ENCODE measurements around the gene PPP1R11.
A peak's percentile ranks its signal among the peaks of the same experiment; 100 is the strongest.

PPP1R11 gene

DNA sequence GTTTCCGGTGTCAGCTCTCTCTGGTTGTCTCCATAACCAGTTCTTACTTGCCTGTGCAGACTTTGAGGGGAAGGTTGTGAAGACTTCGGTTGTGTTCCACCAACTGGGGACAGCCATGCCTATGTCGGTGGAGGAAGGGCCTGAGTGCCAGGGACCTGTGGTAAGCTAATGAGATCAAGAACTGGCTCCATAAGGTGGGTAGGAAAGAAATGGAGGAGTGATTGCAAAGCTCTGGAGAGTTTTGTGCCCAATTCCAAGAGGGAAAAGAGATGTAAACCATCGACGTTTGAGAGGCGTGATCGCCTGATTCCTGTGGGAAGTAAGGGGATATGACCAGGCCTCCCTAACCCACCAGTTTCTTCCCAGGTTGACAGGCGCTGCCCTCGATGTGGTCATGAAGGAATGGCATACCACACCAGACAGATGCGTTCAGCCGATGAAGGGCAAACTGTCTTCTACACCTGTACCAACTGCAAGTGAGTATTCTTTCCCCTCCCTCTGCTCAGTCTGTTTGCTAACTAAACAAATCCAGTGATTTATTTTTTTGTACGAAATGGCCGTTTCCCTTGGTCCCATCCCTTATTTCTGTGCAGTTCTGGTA is 5.0 kb upstream of the PPP1R11 start:
- DNase-seq (ENCODE audit: low read depth), result no peak

DNA sequence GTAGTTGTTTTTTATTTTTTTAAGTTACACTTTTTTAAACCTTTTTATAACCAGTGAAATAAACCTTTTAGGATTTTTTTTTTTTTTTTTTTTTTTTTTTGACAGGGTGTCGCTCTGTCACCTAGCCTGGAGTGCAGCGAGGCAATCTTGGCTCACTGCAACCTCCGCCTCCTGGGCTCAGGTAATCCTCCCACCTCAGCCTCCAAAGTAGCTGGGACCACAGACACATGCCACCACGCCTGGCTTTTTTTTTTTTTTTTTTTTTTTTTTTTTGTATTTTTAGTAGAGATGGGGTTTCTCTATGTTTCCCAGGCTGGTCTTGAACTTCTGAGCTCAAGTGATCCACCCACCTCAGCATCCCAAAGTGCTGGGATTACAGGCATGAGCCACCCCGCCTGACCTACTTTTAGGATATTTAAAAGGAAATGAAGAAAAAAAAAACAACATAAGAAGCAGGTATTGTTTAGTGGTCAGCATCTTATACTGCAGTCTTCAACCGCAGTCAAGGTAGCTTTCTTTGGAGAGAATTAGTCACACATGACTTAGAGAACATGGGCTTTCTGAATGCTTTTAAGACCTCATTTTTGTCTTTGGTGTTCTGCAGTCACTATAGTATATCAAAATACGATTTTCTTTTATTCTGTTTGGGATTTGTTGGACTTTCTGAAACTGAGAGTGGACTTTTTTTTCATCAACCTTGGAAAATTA is 4.4 kb upstream of the PPP1R11 start:
- no peak for DNase-seq (ENCODE audit: low read depth)

- no peak for DNase-seq (ENCODE audit: low read depth)
These were observed 3.7 kb upstream of the PPP1R11 start for GRCh38 chr6:30063315-30063714.

GRCh38 chr6:30066082-30066481 is 916 bp upstream of the PPP1R11 start:
- DNase-seq (ENCODE audit: low read depth), result no peak

GRCh38 chr6:30067460-30068139 is 602 bp downstream of the PPP1R11 start:
- DNase-seq (ENCODE audit: low read depth), result no peak

- DNase-seq (ENCODE audit: low read depth), result no peak
These were observed 4.3 kb downstream of the PPP1R11 start for GRCh38 chr6:30071081-30071818.

GRCh38 chr6:30071858-30072257 is 4.9 kb downstream of the PPP1R11 start:
- no peak for DNase-seq (ENCODE audit: low read depth)

DNA sequence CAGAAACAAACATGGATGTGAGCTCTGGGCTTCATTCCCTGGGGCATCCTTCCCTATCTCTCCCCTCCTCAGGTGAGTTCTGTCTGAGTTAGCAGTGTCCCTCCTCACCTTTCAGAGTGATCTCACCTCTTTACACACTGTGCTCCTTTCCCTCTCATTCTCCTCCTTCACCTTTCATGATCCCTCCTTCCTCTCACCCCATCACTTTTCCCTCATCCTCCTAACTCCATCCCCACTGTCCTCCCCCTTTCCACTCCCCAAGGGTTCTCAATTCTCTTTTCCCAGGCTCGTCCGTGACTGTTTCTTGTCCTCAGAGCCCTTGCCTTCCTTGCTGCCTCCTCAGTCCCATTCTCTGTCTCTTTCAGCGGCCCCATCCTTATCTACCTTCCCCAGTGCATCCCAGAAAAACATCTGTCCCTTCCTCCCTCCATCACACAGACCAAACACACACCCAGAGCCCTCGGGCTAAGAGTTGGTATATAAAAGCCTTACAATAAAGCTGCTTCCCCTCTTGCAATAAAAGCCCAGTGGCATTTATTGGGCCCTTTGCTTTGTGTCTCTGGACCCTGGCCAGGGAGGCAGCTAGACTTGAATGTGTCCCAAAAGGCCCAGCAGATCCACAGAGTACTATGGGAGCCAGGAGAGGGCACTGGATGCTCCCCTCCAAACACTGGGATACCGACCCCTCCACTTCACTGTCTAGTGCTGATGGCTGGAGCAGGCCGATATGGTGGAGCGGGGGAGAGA is 6.7 kb downstream of the PPP1R11 start:
- DNase-seq (ENCODE audit: low read depth), result no peak

DNA sequence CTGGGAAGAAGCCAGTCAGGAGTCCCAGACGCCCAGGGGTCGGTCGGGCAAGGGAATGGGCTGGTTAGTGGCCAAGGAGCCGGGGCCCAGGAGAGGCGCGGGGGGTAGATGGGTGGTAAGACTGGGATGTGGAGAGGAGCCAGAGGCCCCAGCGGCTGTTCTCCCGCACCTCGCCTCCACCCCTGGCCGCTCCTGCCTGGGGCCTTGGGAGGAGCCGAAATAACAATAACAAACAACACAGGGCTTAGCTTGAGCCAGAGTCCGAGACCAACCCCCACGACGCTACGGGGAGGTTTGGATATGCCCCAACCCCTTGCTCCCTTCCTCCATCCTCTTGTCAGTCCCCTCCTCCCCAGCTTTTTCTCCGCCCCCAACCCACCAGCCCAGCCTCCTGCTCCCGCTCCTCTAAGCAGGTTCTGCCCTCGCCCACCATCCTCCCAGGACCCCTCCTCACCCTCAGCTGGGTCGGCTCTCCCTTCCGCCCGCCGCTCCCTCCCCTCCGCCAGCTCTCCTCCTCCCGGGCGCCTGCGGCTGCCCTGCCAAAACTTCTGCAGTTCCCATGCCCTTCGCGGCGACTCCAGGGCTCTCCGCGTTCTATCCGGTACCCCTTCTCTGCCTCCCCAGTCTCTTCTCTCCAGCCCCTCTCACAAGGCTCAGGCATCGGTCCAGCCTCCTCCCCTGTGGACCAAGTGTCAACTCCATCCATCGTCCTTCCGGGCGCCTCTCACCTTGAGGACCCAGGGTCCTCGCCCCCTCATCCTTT is 7.5 kb downstream of the PPP1R11 start:
- DNase-seq (ENCODE audit: low read depth), result no peak

- no peak for DNase-seq (ENCODE audit: low read depth)
These were observed 8.2 kb downstream of the PPP1R11 start, which contains the start of gene RNF39 for GRCh38 chr6:30075094-30075789. Gene RNF39, minus strand, starts transcription at chr6:30075769. Its CDS starts 184 bp downstream, at chr6:30075585.

GRCh38 chr6:30075790-30076732 is 9.1 kb downstream of the PPP1R11 start:
- no peak for DNase-seq (ENCODE audit: low read depth)

DNA sequence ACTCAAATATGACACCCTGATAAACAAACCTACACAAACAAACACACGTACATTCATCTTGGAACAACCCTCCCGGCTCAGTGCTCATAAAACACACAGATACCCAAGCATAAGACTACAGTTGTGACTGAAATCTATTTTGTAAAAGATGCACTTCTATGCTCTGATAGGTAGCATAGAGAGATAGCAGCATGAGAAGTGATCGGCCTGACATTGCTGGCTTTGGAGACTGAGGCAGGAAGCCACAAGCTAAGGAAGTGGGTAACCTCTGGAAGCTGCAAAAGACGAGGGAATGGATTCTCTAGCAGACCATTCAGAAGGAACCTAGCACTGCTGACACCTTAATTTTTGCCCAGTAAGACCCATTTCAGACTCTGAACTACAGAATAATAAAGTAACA is 10.2 kb downstream of the PPP1R11 start:
- DNase-seq (ENCODE audit: low read depth), result no peak

DNA sequence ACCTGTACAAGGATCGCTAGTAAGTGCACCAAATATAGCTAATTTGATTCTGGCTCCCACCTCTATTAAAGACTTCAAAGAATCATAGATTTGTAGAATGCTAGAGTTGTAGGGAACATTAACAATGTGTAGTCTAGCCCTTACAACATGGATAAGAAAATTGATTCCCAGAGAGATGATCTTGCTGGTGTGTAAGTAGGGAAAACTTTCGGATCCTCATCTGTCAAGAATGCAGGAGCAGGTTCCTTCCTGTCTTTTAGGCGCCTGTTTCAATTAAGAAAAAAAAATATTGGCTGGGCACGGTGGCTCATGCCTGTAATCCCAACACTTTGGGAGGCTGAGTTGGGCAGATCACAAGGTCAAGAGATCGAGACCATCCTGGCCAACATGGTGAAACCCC is 20.9 kb downstream of the PPP1R11 start:
- no peak for DNase-seq (ENCODE audit: low read depth)

DNA sequence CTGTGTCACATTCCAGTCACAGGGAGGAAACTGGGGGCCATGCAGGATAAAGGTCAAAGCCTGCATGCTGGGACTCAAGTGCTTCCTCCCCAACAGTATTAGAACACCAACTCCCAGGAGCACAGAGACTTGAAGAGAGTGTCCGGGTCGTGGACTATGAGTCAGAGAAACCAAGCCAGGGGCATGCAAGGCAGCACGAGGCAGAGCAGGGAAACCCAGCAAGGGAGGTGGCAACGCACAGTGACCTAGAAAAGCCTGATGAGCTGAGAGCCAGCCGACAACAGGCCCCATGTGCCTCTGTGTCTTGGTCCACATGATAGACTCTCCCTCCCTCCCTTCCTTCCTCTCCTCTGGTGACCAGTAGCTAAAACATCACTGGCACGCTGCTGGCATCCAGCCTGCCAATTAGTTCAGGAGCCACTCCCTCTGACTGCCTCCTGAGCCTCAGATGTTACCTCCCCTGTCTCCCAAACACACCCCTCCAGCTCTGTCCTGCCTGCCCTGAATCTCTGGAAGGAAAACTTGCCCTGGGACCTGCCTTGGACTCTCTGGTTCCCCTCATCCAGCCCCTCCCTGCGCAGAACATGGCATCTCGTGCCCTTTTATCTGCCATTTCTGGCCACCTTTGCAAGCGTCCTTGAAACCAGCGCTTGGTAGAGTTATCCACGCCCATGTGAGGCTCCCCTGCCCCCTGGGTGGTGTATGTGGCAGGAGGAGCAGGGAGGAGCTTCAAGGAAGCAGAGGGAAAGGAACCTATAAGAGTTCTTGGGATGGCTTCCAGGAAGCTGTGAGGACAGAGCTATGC is 24.8 kb downstream of the PPP1R11 start:
- peak; percentile 78 for DNase-seq (ENCODE audit: low read depth)

GRCh38 chr6:30092852-30093543 is 26.0 kb downstream of the PPP1R11 start:
- DNase-seq (ENCODE audit: low read depth), result no peak

GRCh38 chr6:30093951-30094661 is 27.1 kb downstream of the PPP1R11 start:
- DNase-seq (ENCODE audit: low read depth), result no peak

GRCh38 chr6:30096829-30097228 is 29.8 kb downstream of the PPP1R11 start:
- DNase-seq (ENCODE audit: low read depth), result no peak
